Hepatic stellate cell (primary cell): ENCODE measurements around the gene MRPL36.
"Not testable (repeated sequence)": the region's sequence is repeated elsewhere in the genome, so short reads cannot be mapped to it uniquely, and the experiment has no call there.

Source experiments
- DNase-seq: peaks from one replicate; pipeline ENCODE4 v3.0.0; 2011; ENCODE audit warnings: low spot score

The MRPL36 gene

DNA sequence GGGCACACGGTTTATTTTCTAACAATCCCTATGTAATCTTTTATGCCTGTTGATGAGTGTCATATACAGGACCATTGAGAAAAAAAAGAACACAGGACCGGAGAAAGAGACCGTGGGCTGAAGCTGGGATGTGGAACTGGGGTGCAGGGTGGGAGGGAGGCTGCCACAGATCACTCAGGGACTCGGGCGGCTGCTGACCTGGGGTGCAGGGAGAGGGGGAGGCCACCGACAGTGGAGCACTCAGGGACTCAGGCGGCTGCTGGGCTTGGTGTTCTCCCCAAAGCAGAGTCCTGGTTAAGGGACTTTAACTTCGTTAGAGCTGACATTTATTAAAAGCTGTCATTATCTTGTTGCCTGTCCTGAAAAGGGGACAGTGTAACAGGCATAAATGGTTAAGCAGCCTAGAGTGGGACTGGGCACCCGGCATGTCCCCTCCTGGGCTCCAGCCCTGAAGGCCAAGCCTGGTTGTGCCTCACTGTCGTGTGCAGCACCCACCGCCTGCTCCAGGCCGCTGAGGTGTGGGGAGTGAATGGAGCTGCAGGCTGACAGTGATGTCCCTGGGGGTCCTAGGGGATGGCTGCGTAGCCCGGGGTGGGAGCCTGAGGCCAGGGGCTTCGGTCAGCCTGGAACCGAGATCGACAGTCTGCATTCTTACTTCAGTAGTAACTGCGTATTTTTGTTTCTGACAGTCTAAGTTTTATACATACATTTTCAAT lies 15.6 kb upstream of the MRPL36 start:
- no peak for DNase-seq

DNA sequence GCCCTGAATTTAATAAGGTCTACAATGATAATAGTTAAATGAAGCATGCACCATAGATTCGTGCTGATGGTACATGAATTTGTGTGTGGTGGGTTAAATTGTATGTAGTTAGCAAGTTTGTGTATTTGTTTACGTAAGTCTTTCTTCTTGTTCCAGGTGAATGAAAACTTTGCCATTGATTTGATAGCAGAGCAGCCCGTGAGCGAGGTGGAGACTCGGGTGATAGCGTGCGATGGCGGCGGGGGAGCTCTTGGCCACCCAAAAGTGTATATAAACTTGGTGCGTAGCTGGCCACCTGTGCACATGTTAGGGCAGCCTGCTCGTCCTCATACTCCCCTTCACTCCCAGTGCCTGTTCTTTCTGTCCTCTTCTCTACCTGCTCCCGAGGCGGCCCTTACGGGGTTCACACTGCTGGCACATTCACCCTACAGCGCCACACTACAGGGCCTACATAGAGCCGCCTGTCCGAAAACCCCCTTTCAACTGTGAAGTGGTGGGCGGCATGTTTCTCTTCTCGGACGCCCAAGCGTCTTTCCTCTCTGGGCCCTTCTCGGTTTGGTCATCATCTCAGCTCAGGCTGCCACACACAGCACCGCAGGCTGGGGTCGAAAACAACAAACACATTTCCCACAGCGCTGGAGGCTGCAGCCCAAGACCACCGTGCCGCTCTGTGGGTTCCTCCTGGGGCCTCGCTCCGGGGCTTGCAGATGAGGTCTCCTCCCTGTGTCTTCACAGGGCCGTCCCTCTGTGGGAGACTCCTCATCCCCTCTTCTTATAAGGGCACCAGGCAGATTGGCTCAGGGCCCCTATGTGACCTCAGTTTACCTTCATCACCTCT lies 14.8 kb upstream of the MRPL36 start:
- DNase-seq, result no peak

DNA sequence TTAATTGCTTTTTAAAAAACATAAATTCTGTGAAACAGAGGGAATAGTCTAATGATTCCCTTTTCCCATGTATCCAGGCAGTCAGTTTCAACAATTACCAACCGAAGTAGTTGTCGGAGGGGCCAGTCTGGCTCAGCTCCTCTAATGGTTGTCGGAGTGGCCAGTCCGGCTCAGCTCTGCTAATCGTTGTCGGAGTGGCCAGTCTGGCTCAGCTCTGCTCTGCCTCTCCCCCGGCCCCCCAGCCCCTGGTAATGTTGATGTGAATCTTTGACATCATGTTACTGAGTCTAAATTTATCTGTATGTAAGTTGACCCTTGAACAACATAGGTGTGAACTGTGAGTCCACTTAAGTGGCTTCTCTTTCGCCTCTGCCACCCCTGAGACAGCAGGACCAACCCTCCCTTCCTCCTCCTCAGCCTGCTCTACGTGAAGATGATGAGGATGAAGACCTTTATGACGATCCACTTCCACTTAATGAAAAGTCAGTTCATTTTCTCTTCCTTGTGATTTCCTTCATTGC lies 11.0 kb upstream of the MRPL36 start:
- DNase-seq, result no peak

DNA sequence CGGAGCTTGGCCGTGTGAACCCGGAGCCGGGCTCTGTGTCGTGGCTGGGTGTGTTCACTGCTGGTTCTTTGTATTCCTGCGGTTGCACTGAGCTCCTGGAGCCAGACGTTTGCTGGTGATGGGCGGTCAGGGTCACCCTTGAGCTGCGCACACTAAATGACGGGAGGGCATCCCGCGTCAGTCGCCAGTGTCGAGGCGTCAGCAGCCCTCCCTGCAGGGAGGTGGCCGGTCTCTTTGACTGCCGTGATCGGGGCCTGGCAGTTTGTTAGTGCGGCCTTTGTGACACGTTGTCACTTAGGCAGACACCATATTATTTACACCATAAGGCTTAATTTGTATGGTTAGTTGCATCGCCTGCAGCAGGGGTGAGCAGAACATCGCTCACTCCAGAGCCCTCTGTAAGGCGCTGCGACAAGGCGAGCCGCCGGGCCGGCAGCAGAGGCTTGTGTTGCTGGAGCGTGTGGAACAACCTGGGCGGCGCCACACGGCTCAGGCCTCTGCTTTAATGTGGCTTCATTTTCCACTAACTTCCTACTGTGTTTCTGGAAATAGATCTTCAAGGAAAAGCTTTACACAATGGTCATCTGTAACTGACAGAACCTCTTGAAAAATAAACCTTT lies 9.9 kb upstream of the MRPL36 start:
- DNase-seq, result no peak

DNA sequence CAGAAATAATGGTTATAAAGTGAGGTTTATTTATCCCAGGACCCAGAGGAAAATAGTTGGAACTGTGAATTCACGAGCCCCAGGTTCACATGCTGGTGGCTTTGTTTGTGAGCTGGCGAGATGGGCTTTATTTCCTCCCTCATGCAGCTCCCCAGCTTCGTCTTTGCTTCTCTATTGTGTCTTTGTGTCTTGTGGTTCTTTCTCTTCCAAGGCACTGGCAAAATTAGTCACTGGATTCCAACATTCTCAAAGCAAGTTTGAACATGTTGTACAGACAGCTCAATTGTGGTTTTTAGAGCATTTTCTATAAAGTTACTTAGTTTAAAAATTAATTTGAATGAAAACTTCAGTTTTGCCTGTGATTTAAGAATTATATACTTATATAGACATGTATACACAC lies 8.8 kb upstream of the MRPL36 start:
- DNase-seq, result no peak

DNA sequence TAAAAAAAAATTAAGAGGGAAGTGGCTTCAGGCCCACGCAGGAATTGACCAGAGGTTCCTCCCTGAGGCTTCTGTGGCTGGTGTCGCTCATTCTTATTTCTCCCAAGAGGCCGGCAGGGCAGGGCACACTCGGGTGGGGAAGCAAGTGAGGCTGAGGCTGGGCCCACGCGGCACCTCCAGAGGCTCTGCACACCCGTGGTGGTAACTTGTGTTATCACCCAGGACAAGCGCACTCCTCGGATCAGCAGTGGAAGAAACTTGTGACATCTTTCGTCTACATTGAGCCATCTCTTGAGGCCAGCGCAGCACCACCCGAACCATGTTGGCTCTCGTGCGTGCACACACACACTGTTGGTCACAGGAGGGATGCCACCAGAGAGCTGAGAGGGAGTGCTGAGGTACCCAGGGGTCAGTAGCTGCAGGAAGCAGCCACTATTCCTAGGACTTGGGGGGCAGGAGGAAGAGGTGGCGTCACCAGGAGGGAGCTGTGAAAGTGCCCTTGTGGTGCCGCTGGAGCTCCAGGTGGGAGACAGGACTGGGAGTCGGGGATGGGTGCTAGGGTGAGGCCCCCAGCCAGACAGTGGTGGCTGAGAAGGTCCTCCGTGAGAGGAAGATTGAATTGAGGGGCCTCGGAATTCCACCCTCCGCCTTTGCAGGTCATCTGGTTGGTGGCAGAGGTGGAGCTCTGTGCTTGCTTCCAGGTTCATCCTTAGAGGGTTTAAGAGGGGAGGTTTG lies 8.0 kb upstream of the MRPL36 start:
- no peak for DNase-seq

DNA sequence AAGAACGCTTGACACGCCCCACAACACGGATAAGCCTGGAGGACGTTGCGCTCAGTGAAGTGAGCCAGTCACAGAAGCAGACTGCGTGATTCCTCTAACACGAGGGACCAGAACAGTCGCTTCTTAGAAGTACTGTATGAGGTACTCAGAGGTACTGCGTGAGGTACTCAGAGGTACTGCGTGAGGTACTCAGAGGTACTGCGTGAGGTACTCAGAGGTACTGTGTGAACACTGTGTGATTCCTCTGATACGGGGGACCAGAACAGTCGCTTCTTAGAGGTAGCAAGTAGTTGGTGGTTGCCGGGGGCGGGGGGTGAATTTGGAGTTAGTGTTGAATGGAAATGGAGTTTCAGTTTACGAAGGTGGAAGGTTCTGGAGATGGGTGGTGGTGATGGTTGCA lies 7.3 kb upstream of the MRPL36 start:
- no peak for DNase-seq

DNA sequence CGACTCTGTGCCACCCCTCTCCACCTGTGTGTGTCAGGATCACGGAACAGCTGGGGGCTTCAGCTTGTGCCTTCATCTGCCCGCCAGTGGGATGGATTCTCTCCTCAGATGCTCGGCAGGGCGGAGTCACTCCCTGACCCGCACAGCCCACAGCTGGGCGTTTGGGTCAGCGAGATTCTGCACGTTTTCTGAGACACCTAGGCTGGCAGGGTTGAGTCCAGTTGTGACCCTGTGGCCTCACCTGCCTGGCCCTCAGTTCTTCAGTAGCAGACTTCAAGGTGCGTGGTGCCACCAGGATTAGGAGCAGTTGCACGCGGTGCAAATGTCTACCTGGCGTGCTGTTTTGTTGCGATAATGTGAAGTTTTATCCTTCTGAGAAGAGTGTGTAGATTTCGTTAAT lies 6.6 kb upstream of the MRPL36 start:
- DNase-seq, result no peak

DNA sequence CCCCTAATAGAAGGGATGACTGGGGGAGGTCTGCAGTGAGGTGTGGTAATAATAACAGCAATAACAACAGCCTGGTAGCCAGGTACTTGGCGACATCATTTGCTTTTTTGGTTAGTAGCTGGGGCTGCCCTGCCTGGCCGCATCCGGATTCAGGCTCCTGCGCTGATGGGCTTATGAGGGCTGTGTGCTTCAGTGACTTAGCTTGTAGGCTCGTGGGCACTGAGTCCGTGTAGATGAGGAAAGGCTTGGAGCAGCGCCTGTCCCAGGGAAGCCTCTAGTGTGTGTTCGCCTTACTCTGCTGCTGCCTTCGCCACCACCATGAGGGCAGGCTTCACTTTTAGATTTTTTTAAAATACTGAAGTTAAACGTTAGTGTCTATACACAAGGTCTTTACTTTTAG lies 6.1 kb upstream of the MRPL36 start:
- no peak for DNase-seq

DNA sequence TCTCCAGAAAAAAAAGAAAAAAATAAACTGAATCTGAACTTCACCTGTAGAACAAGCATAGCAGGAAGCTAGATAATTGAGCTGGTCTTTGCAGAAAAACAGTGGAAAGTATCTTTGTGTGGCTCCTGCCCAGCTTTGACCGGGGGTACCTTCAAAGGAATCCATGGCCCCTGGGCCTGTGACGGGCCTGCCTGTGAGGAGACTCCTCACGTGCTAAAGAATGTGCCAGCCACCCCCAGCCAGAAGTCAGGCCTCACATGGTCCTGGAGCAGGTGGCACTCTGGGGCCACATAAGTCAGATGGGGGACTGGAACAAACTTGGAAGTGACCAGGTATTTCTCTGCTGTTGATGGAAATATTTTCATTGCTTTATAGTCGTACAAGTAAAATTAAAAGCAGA lies 5.7 kb upstream of the MRPL36 start:
- DNase-seq, result no peak

DNA sequence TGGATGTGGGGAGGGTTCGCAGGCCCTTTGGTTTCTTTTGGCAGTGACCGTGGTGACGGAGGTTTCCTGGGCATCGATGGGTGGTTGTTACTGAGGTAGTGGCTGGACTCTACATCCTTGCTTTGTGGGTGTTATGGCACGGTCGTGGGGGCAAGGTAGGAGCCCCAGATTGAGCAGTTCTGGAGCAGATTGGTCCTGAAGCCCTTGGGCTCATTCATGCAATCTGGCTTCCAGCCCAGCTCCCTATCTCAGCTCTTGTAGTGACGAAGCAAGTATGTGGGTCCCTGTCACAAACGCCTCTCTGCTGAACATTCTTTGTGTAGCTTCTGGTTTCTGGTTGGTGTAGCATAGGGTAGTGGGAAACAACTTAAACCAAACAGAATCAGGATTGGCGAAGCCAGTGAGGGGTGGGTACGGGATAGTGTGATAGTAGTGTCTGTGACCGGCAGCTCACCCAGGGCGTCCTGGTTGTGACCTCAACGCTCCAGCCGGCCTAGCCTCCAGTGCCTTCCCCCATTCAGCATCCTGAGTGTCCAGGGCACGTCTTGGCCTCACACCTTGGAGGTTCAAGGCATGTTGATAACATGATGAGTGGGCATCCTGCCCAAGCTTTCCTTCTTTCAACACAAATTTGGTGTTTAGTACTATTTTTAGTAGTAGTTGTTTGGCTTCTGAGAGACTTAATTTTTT lies 4.5 kb upstream of the MRPL36 start:
- no peak for DNase-seq

DNA sequence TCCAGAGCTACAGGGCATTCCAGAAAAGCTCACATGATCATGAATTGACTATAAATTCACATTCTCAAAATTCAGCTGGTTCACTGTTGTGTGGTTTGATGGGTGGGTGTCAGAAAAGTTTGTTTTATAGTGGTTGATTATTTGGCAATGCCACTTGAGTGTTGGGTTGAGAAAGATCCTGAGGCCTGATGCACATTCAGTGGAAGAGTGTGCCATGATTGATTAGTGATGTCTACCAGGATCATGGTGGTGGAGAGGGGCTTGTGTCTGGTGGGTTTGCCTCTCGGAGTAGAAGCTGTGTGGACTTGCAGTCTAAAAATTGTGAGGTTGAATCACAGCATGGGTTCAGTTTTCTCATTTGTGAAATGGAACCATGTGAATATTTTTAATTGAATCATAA lies 3.6 kb upstream of the MRPL36 start:
- no peak for DNase-seq

DNA sequence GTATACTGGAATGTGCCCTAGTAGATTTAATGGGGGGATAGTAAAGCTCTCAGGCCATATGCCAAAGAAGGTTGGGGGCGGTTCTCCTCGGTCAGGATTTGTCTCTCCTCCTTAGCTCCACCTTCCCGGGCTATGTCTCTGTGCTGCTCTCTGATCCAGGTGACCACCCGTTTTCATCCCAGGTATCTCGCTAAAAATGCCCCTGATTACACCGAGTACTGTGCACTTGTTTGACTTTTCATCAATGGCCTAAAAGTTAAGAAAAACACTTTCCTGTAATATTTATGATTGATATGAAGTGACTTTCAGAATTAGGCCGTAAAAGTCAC lies 2.3 kb upstream of the MRPL36 start:
- no peak for DNase-seq

DNA sequence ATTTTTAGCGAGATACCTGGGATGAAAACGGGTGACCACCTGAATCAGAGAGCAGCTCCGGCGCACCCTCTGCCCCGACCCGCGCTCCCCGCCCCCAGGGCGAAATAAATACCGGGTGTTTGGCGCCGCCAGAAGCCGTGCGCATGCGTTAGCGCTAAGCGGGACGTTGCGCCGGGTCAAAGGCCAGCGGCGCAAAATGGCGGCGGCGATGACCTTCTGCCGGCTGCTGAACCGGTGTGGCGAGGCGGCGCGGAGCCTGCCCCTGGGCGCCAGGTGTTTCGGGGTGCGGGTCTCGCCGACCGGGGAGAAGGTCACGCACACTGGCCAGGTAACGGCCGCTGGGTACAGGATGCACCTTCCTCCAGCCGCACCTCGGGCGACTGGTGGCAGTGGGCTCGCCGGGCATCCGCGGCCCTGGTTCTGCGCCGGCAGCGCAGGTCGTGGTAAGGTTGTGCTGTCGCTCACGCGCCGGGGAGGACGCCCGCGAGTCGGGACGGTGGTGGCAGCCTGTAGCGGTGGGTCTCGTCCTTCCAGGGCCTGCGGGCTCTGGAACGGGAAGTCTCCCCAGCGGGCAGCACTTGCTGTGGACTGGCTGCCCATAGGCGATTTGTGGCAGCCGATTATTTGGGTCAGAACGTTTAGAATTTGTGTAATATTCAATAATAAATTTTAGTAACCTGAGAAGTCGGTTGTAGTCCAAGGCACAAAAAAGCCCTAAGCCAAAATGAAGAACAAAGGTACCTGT lies 1.8 kb upstream of the MRPL36 start, which contains the start of gene NDUFS6:
Gene NDUFS6, plus strand, starts transcription at position 186 of the 745 bp plus-strand sequence. Its CDS starts 11 bp downstream, at position 197.
- peak; percentile 76 for DNase-seq

DNA sequence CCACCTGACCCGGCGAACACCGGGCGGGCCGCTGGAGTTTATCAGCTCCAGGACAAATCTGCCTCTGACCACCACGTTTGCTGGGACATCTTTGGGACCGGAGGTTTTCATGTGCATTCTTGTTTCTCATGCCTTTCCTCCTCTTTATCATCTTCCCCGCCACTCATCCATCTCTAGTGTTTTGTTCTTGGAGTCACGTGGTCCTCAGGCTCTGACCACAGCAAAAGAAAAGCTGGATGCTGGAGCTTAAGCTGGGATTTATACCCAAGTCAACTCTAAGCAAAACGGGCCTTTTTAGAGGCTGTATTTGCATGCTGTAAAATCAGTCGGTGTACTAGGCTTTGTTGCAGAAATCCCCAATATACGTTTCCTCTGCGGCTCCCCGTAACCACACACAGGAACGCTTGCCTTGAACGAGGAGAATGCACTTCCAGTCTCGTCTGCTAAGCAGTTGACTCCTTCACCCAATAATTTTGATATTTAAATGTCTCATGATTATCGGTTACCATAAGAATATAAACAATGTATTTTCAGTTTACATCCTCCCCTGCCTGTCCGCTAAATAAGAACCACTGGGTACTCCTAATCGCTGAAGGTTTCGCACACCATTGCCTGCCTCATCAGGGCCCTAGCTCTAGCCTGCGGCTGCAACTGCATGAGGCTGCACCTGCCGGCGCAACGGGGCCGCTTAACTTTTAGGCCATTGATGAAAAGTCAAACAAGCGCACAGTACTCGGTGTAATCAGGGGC lies 1.0 kb upstream of the MRPL36 start:
- peak; percentile 41 for DNase-seq

DNA sequence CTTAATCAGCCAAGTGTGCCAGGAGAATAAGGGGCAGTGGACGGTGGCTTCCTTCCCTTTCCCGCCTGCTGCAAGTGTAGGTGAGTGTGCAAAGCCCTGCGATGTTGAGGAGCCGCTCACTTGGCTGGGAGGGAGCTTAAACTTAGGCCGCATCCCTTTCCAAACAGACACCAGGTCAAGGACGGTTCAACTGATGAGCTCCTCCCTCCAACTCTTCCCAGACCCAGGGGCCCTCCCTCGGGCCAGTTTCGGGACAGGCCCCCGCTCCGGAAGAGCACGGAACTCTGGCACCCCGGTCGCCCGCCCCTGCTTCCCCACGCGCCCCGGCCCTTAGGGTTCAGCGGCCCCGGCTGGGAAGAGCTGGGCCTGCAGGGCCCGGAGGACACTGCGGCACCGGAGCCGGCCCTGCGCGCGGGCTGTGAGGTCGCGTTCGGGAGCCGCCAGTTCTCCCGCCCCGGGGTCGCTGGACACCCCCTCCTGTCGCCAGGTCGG lies 481 bp downstream of the MRPL36 start:
- peak; percentile 56 for DNase-seq

DNA sequence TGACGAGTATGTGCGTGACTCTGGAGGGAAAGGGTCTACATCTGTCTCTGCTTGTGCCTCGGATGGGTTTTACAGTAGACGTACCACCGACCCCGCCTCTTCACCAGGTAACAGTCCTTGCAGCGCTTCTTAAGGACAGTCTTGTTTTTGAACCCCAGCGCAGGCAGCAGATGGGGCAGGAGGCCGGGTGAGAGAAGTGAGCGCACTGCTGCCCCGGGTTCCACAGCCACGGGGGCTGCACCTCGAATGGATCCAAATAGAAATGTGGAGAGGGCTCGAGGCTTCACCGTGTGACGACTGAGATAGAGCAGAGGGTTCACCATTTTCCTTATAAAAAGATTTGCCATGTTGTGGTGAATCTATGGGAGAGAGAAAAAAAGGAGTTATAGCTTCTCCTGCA lies 1.0 kb downstream of the MRPL36 start:
- DNase-seq, result not testable (repeated sequence)

DNA sequence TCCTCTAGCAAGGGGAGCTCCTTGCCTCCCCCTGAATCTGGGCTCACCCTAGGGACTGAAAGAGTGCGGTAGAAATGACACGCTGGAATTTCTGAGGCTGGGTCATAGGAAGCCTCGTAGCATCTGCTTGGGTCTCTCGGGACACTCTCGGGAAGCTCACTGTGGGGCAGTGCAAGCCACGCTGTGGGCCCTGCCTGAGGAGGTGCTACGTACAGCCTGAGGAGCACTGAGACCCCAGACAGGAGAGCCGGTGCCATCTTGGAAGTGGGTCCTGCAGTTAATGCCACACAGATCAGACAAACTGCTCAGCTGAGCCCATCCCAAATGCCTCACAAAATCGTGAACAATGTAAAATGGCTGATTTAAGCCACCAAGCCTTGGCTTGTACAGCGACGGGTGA lies 1.8 kb downstream of the MRPL36 start:
- DNase-seq, result no peak

DNA sequence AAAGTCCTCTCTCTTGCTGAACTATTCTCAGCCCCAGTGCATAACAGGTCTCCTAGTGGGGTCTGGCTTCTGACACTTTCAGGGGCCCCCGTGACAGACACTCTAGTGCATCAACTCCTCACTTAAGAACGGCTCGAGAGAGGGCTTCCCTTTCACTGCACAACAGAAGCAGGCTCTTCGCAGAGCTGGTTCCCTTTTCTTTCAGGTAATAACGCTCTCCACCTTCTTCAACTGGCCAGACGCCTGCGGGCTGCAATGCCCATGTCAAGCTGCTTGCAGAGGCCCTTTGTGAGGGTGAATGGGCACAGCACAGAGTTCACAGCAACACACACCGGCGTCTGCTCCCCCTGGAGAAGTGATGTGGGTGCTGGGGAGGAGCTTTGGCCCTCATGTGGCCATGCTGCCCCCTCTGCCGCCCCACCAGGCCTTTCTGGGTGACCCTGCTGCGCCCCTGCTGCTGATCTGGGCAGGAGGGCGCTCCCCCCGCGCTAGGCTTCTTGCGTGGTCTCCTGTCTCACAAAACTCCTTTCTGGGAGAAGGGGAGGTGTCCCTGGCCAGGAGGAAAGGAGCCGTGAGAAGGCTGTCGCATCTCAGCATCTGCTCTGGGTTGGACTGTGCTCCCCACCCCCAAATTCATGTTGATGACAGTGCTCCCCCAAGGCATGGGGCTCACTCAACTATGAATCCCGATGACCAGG lies 2.4 kb downstream of the MRPL36 start:
- no peak for DNase-seq
